Stimulated activated naive CD4-positive, alpha-beta T cell (primary cell): ENCODE data around the gene FOXRED2.
"Not testable (repeated sequence)": the region's sequence is repeated elsewhere in the genome, so short reads cannot be mapped to it uniquely, and the experiment has no call there.

Experiments
- DNase-seq, 6 experiments: peaks; one replicate each; lab custom pipeline; 2025; lab: John Stamatoyannopoulos, UW

FOXRED2 gene

DNA sequence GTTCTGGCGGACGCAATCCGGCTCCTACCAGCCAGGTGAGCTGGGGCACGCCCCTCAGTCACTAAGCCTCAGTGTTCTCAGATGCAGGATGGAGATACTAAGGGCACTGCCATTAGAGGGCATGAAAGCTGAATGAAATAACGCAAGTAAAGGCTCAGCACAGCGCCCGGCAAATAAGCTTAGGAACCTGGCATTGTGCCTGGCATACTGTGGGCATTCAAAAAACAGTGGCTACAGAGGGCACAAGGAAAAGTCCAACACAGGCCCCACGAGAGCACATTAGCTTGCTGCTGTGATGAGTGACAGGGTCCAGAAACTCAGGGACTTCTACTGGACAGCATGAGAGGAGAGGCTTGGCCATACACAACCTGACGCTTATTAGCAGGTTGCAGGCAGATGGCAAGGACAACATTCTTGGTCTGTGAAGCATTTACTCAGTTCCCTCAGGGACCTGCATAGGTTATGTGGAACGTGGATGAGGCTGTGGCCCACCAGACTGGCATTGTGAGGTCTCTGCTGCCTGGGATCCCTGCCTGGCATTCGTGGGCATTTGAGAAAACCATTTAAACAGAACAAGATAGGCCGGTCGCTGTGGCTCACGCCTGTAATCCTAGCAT lies 37.6 kb downstream of the FOXRED2 start:
- no peak for DNase-seq

DNA sequence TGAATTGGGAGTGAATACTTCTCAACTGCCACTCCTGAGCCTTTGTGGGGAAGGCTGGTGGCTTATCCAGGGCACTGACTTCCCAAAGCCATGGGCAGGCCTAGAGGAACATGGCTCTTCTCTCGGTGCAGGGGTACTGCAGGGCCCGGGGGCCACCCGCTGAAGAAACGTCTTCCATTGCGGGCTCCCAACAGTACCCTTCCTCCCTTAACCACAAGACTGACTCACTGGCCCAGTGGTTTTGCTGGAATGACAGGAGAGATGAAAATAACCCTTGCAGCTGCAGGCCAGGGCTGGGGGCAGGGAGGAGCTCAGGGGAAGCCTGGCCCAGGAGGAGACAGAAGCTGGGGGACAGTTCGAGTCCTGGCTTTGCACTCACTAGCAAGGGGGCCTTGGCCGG lies 38.9 kb downstream of the FOXRED2 start:
- no peak for DNase-seq

DNA sequence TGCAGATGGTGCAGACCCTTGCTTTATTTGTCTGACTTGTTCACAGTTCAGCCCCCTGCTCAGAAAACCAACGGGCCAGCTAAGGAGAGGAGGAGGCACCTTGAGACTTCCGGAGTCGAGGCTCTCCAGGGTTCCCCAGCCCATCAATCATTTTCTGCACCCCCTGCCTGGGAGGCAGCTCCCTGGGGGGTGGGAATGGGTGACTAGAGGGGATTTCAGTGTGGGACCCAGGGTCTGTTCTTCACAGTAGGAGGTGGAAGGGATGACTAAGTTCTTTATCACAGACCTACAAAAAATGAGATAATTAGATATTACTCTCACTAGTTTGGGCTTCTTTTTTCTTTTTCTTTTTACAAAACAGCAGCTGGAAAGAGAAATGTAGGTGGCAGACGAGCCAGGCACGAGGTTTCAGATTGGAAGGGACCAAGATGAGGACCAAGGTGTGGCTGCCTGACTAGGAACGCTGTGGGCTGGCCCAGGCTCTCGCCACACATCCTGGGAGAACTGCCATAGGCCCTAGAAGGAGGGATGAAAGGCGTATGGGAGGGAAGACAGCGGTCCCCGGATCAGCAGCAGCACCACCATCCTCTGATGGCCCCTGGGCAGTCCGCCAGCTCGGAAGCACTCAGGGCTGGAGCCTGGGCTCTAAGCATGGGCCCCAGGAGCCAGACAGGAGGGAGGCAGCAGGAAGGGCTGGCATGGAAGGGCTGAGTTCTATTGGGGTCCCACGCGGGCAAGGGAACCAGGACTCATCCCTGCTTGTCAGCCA lies 39.6 kb downstream of the FOXRED2 start:
- DNase-seq = no peak

DNA sequence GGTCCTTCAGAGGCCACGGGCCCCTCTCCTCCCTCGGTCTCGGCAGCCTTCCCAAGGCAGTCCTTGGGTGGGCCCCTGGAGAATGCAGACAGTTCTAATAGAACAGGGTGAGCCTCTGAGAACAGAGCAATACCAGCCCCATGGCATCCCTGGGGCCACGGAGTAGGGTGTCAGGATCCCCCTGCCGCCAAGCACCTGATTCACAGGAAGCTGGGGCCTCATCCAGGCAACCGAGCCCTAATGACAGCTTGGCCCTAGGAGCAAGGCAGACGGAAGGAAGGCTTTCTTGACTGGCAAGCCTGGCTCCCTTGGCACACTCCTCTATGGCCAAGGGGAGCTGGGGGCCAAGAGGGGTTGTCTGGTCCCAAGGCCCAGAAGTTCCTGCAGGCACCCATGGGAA lies 40.6 kb downstream of the FOXRED2 start:
- no peak for DNase-seq

DNA sequence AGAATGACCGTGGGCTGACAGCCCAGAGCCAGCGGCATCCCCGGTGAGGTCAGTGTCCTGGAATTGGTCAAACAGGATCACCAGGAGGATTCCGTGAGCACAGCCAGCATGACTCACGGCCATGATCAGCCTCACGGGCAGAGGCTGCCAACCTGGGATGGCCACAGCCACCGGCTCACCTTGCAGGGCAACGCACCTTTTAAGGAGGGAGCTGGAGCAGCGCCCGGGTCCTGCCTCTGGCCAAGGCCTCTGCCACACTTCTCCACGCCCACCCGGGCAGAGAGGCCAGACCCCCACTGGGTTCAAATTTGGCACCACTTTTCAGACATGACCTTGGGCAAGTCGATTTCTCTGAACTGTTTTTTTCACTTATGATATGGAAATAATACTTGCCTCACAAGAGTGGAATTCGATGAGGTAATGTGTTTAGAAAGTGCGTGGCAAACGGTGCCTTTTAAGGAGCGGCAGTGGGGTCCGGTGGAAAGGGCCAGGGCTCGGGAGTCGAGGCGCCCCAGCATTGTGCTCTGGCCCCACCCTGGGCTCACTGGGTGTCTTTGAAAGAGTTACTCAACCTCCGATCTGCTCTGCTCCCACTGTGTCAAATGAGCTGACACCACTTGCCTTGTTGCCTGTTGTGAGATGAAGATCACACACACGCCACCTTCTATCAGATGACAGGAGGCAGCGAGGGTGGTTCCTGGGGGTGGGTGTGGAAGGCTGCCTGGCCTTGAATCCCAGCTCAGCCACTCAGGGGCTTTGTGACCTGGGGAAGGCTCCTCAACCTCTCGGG lies 41.4 kb downstream of the FOXRED2 start:
- DNase-seq = no peak

DNA sequence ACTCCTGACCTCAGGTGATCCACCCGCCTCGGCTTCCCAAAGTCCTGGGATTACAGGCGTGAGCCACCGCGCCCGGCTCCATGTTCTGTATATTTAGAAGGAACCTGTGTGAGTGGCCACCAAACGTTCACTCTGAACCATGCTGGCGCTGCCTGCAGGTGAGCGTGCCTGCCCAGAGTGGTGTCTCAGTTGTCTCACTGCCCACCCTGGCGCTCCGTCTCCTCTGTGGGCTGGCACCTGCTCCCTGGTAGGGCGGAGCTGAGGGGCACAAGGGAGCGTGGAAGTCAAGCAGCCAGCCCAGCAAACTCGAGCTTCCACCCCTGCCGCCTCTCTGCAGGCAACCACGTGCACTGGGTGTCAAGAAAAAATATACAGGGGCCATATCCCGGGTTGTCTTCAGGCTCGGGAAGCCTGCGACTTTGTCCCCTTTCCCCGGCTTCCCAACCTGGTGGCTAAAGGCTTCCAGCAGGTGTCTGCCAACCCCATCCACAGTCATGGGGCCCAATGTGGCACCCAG lies 42.1 kb downstream of the FOXRED2 start:
- DNase-seq = no peak

DNA sequence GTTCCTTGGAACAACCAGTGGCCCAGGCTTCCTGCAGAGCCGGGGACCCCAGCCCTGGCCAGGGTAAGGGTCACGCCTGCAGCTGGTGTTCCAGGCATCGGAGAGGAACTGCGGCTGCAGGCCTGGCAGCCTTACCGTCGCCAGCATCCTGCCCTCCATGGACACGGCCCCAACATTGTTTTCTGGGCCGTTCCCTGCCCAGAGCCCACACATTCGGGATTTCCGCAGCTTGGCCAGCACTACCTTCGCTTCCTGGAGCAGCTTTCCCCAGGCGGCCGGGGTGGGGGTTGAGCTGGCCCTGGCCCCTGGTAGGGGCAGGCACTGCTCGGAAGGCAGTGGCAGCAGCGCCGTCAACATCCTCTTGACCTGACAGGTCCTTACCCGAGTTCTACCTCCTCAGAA lies 43.1 kb downstream of the FOXRED2 start:
- DNase-seq = no peak

DNA sequence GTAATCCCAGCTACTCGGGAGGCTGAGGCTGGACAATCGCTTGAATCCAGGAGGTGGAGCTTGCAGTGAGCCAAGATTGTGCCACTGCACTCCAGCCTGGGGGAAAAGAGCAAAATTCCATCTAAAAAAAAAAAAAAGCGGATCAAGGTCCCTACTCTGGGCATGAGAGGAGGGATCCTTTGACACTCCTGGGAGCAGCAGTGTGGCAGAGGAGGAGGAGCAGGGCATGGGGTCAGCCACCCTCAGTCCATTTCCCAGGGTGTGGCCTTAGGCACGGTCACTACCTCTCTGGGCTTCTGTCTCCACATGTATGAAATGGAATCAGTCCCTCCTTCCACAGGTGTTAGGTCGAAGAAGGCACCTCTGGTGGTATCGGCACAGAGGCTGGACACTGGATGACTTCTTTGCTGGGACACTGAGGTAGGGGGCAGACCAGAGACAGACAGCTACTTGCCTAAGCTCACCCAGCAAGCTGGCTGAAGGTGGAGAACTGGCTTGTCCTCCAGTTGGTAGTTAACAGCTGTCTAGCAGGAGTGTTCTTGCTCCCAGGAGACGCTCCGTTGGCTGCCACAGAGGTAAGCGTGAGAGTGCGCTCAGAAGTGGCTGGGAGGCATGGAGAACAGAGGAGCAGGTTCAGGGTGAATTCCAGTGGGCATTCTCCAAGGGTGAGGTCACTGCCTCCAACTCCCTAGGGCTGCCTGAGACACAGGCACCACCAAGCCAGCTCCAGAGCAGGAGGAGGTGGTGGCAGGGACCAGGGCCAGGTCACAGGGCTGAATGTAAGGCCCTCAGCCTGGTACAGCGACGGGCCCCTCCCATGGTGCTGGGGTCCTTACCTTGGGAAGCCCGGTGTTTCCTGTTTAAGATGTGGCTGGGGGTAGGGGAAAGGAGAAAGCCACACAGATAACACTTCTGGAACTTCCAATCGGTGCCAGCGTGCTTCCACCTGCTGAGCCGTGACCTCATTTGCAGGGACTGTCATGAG lies 44.9 kb downstream of the FOXRED2 start:
- DNase-seq = no peak

DNA sequence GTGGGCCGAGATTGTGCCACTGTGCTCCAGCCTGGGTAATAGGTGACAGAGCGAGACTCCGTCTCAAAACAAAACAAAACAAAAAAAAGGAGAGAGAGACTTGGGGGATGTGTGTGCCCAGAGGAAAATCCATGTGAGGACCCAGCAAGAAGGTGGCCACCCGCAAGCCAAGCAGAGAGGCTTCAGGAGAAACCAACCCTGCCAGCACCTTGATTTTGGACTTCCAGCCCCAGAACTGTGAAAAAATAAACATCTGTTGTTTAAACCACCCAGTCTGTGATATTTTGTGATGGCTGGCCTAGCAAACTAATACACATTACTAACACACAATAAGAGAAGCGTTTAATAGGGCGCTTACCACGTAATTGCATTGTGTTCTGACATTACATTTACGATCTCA lies 46.6 kb downstream of the FOXRED2 start:
- no peak for DNase-seq

DNA sequence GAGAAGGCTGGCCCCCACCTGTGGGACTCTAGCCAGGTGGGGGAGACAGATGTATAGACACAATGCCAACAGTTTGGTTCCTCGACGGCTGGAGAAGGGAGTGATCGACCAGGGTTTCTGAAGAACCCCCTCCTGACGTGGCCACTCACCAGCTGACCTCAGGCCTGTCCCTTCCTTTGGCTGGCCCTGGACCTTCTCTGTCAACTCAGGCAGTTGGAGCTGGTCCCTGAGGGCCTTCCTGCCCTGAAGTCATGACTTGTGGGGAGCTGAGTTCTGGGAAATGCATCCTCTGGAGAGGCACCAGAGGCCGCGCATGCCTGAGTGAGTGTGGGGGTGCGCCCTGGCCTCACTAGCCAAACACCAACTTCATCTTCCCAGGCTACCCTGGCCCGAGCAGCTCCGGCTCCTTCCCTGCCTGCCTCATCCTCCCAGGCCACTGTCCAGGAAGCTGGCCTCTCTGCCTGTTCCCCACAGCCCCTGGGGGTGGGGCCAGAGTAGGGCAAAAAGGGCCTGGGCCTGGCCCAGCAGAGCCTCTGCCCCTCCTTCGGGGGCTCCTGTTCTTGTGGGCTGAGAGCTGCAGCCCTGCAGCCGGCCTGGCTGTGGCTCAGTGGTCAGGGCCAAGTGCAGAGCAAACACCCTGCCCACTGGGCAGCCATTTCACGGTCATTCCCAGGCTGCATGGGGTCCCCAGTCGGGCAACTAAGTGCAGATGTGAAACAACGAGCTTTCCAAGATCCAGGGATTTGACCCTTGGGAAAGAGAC lies 49.0 kb downstream of the FOXRED2 start:
- no peak for DNase-seq

DNA sequence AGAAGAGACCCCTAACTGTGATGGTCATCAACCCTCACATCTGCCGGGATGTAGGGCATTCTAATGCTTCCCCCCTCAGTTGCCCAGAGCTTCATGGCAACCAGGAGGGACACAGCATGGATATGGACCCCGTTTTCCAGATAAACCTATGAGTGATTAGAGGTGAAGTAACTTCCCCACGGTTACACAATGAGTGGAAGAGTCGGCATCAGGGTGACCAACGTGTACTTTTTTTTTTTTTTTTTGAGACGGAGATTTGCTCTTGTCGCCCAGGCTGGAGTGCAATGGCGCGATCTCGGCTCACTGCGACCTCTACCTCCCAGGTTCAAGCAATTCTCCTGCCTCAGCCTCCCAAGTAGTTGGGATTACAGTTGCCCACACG lies 50.4 kb downstream of the FOXRED2 start:
- DNase-seq = no peak

DNA sequence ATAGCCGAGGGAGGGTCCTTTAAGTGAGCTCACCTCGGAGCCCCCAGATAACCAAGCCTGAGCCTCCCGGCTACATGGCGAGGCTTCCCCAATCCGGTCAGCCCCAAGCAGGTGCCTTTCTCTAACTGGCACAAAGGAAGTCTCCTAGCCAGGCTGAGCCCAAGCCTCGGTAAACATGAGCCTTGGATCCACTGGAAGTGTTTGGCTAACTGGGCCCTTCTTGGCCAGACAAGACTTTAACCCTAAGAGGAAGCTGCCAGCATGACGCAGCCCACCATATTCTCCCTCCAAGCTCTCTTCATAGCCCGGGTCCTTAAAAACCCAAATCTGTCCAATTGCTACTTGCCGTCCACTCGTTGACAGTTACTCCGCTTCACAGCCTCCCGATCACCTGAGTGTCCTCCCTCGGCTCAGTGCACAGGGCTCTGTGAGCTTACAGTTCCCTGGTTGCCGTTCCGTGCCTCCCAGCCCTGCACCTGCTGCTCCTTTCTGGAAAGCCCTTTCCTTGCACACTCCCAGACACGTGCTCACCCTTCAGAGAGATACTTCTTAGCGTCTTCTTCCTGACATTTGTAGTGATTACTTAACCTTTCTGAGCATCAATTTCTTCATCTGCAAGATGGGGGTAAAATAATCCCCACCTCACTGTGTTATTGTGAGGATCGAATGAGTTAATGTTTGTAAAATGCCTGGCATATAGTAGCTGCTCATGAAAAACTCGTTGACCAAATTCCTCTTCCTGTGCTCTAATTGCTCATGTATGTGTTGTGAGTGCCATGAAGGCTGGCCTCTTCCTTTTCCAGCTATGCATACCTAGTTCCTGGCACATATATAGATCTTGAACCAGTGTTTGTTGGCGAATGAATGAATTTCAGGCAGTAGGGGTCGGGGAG lies 51.0 kb downstream of the FOXRED2 start:
- DNase-seq = no peak

DNA sequence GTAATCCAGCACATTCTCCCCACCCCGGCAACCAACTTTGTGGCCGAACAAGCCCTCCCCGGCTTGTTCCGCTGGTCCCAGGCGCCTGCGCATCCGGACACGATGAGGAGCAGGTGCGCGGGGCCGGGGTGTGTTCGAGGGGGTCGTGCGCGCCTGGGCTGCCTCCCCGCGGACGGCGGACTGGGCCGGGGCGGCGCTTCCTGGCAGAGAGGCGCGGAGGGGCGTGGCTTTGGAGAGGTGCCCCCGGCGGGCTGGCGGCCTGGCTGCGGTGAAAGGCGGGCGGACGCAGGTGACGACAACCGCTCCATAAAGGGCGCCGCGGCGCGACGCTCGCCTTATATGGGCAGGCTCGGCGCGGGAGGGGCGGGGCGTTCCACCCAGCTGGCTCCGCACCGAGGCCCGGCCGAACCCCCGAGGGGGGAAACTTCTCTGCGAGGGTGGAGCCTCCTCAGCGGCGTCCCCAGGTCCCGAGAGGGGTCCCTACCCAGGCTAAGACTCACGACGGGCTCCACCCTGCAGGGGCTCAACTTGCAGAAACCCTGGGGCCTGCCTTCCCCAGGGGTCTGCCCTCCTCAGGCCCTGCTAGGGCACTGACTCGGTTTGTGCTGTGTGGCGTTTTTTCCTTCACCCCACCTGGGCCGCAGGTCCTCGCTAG lies 51.8 kb downstream of the FOXRED2 start:
- peak; percentile 85 to 93 (median 90) for DNase-seq

DNA sequence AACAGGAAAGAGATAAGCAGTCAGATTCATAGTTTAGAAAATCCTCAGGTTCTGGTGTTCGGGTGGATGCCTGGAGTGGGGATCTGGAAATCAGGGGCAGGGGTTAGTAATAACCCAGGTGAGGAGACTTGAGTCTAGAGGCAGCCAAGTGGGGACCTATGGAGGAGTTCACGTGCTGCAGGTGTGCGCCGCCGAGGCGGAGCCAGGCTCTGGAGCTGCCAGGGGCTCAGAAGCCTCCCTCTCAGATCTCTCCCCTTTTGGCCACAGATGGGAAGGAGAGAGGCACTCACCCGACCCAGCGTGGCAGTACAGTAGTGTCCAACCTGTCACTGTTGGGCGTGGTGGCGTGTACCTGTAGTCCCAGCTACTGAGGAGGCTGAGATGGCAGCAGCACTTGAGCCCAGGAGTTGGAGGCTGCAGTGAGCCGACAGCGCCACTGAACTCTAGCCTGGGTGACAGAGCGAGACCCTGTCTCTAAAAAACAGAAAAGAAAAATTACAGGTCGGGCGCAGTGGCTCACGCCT lies 52.9 kb downstream of the FOXRED2 start:
- DNase-seq = peak in 3 of 6 experiments; percentile 8 to 30 (median 15)

DNA sequence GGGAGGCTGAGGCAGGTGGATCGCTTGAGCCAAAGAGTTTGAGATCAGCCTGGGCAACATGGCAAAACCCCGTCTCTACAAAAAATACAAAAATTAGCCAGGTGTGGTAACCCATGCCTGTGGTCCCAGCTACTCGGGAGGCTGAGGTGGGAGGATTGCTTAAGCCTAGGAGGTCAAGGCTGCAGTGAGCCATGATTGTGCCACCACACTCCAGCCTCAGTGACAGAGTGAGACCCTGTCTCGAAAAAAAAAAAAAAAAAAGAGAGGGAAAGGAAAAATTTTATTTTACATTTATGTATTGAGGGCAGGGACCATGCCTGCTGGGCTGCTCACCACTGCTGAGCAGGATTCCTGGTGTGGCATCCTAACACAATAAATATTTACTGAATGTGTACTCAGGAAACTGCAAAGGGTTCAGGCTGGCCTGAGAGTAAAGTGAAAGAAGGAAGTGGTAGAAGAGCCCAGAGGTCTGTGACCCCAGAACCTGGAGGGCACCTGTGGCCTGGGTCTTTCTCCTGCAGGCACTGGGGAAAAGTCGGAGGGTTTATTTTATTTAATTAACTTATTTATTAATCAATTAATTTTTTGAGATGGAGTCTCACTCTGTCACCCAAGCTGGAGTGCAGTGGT lies 53.7 kb downstream of the FOXRED2 start:
- DNase-seq = not testable (repeated sequence)

DNA sequence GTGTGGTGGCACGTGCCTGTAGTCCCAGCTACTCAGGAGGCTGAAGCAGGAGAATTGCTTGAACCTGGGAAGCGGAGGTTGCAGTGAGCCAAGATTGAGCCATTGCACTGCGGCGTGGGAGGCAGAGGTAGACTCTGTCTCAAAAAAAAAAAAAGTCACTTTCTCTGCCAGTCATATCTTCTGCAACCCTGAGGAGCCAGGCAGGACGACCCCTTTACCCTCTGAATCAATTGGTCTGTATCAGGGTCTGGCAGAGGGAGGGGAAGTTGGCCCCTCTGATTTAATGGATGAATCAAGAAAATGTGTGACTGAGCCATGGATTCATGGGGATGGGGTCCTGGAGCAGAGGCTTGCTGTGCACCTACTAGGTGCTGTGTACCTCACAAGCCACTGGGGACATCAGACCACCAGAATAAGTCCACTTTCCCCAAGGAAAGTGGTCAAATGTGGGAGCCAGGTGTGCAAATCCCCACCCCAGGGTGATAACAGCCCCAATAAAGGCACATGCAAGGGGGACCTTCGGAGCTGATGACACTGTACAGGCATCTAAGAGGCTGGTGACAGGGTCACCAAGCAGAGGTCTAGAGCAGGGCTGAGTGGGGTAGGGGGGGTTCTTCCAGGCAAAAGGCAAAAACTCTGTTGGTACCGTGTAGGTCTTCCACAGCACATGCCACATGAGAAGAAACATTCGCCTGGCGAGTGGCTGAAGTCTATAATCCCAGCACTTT lies 54.4 kb downstream of the FOXRED2 start:
- peak in 1 of 6 experiments; percentile 28 for DNase-seq

DNA sequence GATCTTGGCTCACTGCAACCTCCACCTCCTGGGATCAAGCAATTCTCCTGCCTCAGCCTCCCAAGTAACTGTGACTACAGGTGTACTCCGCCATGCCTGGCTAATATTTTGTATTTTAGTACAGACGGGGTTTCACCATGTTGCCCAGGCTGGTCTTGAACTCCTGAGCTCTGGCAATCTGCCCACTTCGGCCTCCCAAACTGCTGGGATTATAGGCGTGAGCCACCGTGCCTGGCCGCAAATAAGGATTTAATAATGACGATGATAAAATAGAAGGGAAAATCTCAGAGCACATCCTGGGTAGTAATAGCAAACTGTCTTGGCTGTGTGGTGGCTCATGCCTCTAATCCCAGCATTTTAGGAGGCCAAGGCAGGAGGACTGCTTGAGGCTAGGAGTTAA lies 55.9 kb downstream of the FOXRED2 start:
- DNase-seq = not testable (repeated sequence)
